ENCODE results near the gene METTL13. TPM values are rescaled to one million over a fixed set of nuclear protein-coding genes. Genes with fewer than 3 reads are reported as not detected.

Gene METTL13
- total RNA-seq, 4 donors from 2014 or later = 14.1 to 30.4 (median 15.7) TPM

DNA sequence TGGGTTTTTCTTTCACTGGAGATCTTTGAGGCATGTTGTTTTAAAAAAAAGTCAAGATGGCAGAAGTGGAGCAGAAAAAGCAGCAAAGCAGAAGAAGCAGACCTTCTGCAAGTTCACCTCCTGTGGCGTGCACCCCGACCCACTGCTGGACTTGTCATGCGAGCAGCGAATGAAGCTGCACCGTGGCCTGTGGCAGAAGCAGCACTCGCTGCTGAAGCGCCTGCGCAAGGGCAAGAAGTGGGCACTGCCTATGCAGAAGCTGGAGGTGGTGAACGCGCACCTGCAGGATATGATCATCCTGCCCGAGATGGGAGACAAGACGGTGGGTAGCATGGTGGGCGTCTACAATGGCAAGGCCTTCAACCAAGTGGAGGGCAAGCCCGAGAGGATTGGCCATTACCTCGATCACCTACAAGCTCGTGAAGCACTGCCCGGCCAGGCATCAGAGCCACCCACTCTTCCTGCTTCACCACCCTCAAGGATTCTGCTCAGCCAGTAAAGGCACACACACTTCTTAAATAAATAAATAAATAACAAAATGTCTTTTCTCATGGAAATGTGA, 22.1 kb downstream of the METTL13 start:
- peaks cover 0 to 5% (median 0%) of the 10 kb centered on the region in 3 donors for H3K4me1 ChIP-seq
- H3K27me3 ChIP-seq = no peaks in the 10 kb centered on the region
- no peak for ATAC-seq
- H3K36me3 ChIP-seq = peaks cover 0 to 4% of the 10 kb centered on the region in 2 donors
- H3K27ac ChIP-seq = no peak overlapping the region
- no peak for TF ChIP-seq POLR2A (IDR thresholded peaks at IDR 0.05)
- TF ChIP-seq EP300 (IDR thresholded peaks at IDR 0.05) = no peak
- no peak for TF ChIP-seq POLR2AphosphoS5 (IDR thresholded peaks at IDR 0.05)
- TF ChIP-seq, protein P1, sequence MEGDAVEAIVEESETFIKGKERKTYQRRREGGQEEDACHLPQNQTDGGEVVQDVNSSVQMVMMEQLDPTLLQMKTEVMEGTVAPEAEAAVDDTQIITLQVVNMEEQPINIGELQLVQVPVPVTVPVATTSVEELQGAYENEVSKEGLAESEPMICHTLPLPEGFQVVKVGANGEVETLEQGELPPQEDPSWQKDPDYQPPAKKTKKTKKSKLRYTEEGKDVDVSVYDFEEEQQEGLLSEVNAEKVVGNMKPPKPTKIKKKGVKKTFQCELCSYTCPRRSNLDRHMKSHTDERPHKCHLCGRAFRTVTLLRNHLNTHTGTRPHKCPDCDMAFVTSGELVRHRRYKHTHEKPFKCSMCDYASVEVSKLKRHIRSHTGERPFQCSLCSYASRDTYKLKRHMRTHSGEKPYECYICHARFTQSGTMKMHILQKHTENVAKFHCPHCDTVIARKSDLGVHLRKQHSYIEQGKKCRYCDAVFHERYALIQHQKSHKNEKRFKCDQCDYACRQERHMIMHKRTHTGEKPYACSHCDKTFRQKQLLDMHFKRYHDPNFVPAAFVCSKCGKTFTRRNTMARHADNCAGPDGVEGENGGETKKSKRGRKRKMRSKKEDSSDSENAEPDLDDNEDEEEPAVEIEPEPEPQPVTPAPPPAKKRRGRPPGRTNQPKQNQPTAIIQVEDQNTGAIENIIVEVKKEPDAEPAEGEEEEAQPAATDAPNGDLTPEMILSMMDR (IDR thresholded peaks at IDR 0.05) = no peak
- H3K4me3 ChIP-seq = no peak overlapping the region
- no peaks in the 10 kb centered on the region for H3K9me3 ChIP-seq
- WGBS, 2 donors (ENCODE audit: low coverage in 1 of 2) = 91 to 97% methylated on average over 13 to 16 of the region's 17 CpGs

DNA sequence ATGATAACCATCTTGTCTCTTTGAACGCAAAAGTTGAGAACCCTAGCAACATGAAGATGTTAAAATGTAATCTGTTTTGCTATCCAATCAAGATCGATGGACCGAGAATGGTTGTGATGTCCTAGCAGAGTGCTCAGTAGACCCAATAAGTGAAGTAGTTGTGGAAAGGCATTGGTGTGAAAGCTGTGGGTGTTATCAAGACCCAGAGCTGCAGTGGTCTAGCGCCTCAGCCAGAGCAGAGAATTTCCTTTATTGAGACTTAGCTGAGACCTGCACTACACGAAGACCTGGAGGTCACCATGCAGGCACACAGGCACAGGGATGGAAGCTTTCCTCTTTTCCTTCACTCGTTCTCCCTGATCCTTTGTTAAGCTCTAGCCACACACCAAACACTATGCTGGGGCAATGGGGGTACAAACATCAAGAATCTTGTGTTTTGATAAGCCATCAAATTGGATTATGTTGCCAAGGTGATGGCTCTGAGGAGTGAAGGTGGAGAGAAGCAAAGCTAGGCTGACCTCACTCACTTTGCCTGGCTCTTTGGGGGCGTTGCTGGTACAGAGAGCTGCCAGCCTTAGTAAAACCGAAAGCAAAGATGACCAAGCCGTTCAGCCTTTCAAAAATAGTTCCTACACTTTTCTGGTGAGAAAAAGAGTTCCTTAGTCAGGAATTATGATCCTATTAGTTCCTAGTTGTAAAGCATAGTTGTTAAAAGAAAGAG, 24.1 kb downstream of the METTL13 start:
- Histone ChIP-seq H3K9me3 (no peaks in the 10 kb centered on the region), H3K4me1 (peaks cover 0 to 5% (median 0%) of the 10 kb centered on the region in 3 donors), H3K36me3 (no peaks in the 10 kb centered on the region), H3K4me3 (peak overlapping the region in 1 of 2 donors; percentile 0), H3K27ac (no peak overlapping the region), H3K27me3 (no peaks in the 10 kb centered on the region)
- ATAC-seq = no peak
- 61 to 69% methylated on average over 9 of the region's 9 CpGs for WGBS, 2 donors (ENCODE audit: low coverage in 1 of 2)
- TF ChIP-seq POLR2A (IDR thresholded peaks at IDR 0.05) = no peak
- TF ChIP-seq, protein P1 (IDR thresholded peaks at IDR 0.05) = no peak
- no peak for TF ChIP-seq POLR2AphosphoS5 (IDR thresholded peaks at IDR 0.05)
- TF ChIP-seq EP300 (IDR thresholded peaks at IDR 0.05) = no peak

DNA sequence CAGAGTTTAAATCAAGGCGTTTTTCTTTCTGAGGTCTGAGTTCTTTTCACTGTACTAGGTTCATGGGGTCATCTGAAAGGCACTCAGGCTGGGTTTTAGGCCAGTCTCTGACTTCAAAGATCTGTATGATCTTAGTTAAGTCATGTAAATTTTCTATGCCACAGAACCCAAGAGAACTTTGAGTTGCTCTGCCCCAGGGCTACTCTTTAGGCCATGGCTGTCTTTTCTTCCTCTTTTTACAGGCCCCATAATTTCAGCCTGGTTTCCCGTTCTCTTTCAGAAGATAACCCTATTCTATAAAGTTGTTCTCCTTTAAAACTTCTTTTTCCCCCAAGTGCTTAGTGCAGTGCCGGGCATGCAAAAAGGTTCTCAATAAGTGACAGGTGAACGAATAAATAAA, 26.1 kb downstream of the METTL13 start:
- no peak for ATAC-seq
- no peak for TF ChIP-seq POLR2AphosphoS5 (IDR thresholded peaks at IDR 0.05)
- no peak for TF ChIP-seq EP300 (IDR thresholded peaks at IDR 0.05)
- TF ChIP-seq, protein P1 (IDR thresholded peaks at IDR 0.05) = no peak
- TF ChIP-seq POLR2A (IDR thresholded peaks at IDR 0.05) = no peak
- Histone ChIP-seq H3K4me1 (no peaks in the 10 kb centered on the region), H3K27ac (no peak overlapping the region), H3K9me3 (no peaks in the 10 kb centered on the region), H3K36me3 (no peaks in the 10 kb centered on the region), H3K4me3 (no peak overlapping the region), H3K27me3 (no peaks in the 10 kb centered on the region)
- 83 to 100% methylated on average over 4 of the region's 4 CpGs for WGBS, 2 donors (ENCODE audit: low coverage in 1 of 2)

DNA sequence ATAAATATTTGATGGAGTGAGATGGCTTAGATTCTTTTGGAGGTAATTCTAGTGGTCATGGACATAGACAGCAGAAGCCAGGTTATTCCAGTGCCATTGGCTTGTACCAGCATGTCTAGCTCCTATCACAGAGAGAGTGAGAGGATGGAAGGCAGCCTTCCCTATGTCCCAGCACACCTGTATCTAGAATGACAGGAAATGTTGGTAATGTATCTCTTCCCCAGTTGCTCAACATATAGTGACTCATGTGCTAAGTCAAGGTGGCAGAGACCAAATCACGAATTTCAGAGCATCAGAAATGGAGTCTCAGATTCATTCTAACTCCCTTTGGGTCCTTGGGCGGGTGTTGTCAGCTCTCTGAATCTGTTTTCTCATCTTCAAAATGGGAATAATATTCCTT, 28.4 kb downstream of the METTL13 start:
- WGBS, 2 donors (ENCODE audit: low coverage in 1 of 2) = 61 to 68% methylated on average over 2 of the region's 2 CpGs
- Histone ChIP-seq H3K27ac (no peak overlapping the region), H3K4me3 (no peak overlapping the region), H3K27me3 (no peaks in the 10 kb centered on the region), H3K4me1 (no peaks in the 10 kb centered on the region), H3K9me3 (no peaks in the 10 kb centered on the region), H3K36me3 (no peaks in the 10 kb centered on the region)
- no peak for TF ChIP-seq EP300 (IDR thresholded peaks at IDR 0.05)
- no peak for ATAC-seq

DNA sequence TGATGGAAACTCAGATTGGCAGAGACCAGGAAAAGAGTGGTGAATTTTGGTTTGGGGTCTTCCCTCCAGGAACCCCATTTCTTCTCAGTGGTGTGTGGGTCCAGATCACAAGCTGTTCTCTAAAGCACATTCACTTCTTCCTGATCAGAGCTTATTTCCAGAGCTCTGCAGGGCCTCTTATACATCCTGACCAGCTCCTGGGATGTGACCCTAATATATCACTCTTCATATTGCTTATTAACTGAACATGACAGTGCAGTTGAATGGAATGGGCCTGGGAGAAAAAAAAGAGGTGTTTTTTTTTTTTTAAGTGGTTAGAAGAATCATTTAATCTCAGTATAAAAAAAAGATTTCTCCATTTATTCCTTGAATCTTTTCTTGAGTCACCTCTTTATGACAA, 30.2 kb downstream of the METTL13 start:
- Histone ChIP-seq H3K4me3 (no peak overlapping the region), H3K36me3 (no peaks in the 10 kb centered on the region), H3K27me3 (no peaks in the 10 kb centered on the region), H3K27ac (no peak overlapping the region), H3K9me3 (no peaks in the 10 kb centered on the region), H3K4me1 (no peaks in the 10 kb centered on the region)
- no peak for ATAC-seq
- TF ChIP-seq EP300 (IDR thresholded peaks at IDR 0.05) (no peak), POLR2A (IDR thresholded peaks at IDR 0.05) (no peak), POLR2AphosphoS5 (IDR thresholded peaks at IDR 0.05) (no peak)
- TF ChIP-seq, protein P1 (IDR thresholded peaks at IDR 0.05) = no peak

Data from gastroesophageal sphincter (tissue), 4 donors.